Lower leg skin (tissue), 4 donors: ENCODE results near the gene OR10D3. TPM values are rescaled to one million over a fixed set of nuclear protein-coding genes. Genes with fewer than 3 reads are reported as not detected.

Experiments
- DNase-seq, 2 donors: peaks; one replicate each; pipeline ENCODE4 v3.0.0-alpha.2; 2019; ENCODE audit warnings: low spot score in 2 of 2
- H3K4me3 ChIP-seq: fragments of 200-600 bp; sonication (generic); 2 replicates; pipeline ENCODE4 v1.5.1; 2017; ENCODE audit warnings: mild to moderate bottlenecking, low read depth; ENCODE audit not compliant: poor library complexity, severe bottlenecking
- POLR2A ChIP-seq, 2 donors: fragments of 450-650 bp; IDR thresholded peaks; one replicate each; pipeline ENCODE4 v1.6.1; 2016 to 2017; ENCODE audit warnings: antibody characterized with exemption in 2 of 2, mild to moderate bottlenecking in 1 of 2, moderate library complexity in 1 of 2
- WGBS, 2 donors: methylation state at CpG; one replicate each; pipeline ENCODE4 v1.1.5; 2018; 5-methylcytosine and 5-hydroxymethylcytosine counted together
- intact Hi-C: fragments of 100-400 bp; cut with DNase I; formaldehyde crosslinking; loops from one replicate; pipeline ENCODE4 v1.15.0; 2023; ENCODE audit warnings: low total_unique reads
- total RNA-seq, 4 donors: library from RNA; depleted of rRNA; stranded (reverse); fragments of >200 nt; gene quantifications; one replicate each; pipeline ENCODE4 v1.1.0, GENCODE V29; 2016
- TF ChIP-seq, protein P1 (sequence below), 3 donors: fragments of 450-650 bp; IDR thresholded peaks; one replicate each; pipeline ENCODE4 v1.5.1; 2016; ENCODE audit warnings: antibody characterized with exemption in 3 of 3, mild to moderate bottlenecking in 3 of 3, moderate library complexity in 2 of 3

The OR10D3 gene
- total RNA-seq, 4 donors from 2014 or later: not detected

DNA sequence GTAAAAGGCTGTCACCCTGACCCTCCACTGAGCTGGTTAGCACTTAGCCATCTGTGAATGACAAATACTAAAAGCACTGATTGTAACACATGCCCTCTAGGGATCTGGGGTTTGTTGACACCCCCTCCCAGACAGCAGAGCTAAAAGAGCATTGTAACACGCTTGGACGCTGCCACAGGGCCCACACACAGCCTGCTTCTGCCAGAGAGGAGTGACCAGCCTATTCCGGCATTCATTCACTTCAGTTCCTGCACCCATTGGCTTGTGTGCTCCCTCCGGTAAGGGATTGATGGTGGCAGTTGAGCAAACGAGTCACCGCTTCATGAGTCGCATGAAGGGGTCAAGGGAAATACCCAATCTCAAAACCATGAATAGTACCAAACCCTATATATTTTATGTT, 15.8 kb downstream of the OR10D3 start:
- 89 to 94% methylated on average over 7 of the region's 7 CpGs for WGBS, 2 donors
- TF ChIP-seq POLR2A (IDR thresholded peaks at IDR 0.05): no peak
- TF ChIP-seq, protein P1, sequence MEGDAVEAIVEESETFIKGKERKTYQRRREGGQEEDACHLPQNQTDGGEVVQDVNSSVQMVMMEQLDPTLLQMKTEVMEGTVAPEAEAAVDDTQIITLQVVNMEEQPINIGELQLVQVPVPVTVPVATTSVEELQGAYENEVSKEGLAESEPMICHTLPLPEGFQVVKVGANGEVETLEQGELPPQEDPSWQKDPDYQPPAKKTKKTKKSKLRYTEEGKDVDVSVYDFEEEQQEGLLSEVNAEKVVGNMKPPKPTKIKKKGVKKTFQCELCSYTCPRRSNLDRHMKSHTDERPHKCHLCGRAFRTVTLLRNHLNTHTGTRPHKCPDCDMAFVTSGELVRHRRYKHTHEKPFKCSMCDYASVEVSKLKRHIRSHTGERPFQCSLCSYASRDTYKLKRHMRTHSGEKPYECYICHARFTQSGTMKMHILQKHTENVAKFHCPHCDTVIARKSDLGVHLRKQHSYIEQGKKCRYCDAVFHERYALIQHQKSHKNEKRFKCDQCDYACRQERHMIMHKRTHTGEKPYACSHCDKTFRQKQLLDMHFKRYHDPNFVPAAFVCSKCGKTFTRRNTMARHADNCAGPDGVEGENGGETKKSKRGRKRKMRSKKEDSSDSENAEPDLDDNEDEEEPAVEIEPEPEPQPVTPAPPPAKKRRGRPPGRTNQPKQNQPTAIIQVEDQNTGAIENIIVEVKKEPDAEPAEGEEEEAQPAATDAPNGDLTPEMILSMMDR (IDR thresholded peaks at IDR 0.05): no peak
- intact Hi-C loops: loop anchor here (10.0 kb wide), 1 partner anchor 124 kb away; no protein-coding TSS in a partner anchor
- no peak overlapping the region for H3K4me3 ChIP-seq
- DNase-seq: no peak

DNA sequence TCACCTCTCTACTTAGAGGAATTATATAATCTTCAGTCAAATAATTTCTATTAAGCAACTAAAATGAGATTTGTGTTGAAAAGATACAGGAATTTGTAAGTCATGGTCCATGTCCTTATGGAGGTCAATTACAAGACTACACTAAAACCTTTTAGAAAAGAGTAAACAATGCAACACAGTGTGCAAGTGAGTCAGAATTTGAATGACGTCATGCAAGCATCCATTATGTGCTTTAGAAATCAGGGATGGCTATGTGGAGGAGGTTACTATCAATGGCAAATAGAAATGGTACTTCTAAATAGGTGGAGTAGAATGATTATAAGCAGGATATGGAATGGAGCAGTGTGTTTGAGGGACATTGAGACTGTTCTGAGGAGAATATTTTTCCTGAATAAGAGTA, 16.6 kb downstream of the OR10D3 start:
- DNase-seq: no peak
- TF ChIP-seq, protein P1 (IDR thresholded peaks at IDR 0.05): no peak
- TF ChIP-seq POLR2A (IDR thresholded peaks at IDR 0.05): no peak
- WGBS, 2 donors: 68 to 73% methylated on average over 1 of the region's 1 CpG
- intact Hi-C loops: loop anchor here (10.0 kb wide), 1 partner anchor 125 kb away; no protein-coding TSS in a partner anchor
- no peak overlapping the region for H3K4me3 ChIP-seq

DNA sequence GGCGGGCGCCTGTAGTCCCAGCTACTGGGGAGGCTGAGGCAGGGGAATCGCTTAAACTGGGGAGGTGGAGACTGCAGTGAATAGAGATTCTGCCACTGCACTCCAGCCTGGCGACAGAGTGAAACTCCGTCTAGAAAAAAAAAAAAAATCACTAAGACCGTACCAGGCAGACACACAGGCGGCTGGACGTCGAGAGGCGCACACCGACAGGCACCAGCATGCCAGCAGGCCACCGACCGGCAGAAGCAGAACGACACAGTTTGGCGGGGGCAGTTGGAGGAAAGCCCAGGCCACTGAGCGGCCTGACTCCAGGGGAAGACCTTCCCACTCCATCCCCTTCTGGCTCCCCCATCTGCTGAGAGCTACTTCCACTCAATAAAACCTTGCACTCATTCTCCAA, 17.5 kb downstream of the OR10D3 start:
- H3K4me3 ChIP-seq: no peak overlapping the region
- 92 to 96% methylated on average over 16 of the region's 16 CpGs for WGBS, 2 donors
- DNase-seq: no peak
- TF ChIP-seq POLR2A (IDR thresholded peaks at IDR 0.05): no peak
- TF ChIP-seq, protein P1 (IDR thresholded peaks at IDR 0.05): no peak
- intact Hi-C loops: no loop called here

DNA sequence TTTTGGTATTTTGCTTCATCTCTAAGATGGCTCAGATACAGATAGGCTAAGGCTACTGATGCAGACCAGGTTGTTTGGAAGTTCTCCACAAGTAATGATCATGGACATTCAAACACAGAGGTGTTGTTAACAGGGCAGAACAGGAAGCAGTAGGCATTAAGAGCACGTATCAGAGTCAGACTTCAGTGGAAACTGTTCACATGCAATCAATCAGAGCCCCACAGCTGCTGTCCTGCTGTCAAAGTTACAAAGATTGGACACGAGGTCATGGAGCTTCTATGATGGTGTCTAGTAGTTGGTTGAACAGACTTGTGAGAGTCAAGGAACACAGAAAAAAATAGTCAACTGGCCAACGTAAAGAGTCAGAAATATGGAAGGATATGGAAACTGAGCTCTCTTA, 19.8 kb downstream of the OR10D3 start:
- intact Hi-C loops: no loop called here
- no peak for DNase-seq
- TF ChIP-seq POLR2A (IDR thresholded peaks at IDR 0.05): no peak
- TF ChIP-seq, protein P1 (IDR thresholded peaks at IDR 0.05): no peak
- WGBS, 2 donors: 51 to 55% methylated on average over 3 of the region's 3 CpGs
- no peak overlapping the region for H3K4me3 ChIP-seq

DNA sequence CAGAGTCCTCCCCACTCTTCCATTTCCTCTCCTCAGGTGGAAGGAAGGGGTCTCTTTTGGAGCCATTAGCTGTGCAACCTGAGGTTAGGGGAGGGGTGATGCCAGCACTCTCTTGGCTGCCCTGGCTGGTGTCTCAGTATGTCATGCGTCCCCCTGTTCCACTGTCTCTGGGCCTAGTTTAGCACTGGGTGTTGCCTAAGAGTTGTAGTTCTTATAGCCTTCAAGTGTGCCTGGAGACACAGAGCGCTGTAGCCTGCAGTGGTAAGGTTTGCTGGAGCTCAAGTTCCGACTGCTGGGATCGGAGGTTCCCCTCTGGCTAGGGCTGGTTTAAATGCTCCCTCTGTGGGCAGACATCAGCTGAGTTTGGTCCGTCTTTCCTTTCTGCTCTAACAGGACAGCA, 20.9 kb downstream of the OR10D3 start:
- WGBS, 2 donors: 89 to 97% methylated on average over 5 of the region's 5 CpGs
- DNase-seq: no peak
- TF ChIP-seq, protein P1 (IDR thresholded peaks at IDR 0.05): no peak
- no peak for TF ChIP-seq POLR2A (IDR thresholded peaks at IDR 0.05)
- intact Hi-C loops: no loop called here
- no peak overlapping the region for H3K4me3 ChIP-seq

DNA sequence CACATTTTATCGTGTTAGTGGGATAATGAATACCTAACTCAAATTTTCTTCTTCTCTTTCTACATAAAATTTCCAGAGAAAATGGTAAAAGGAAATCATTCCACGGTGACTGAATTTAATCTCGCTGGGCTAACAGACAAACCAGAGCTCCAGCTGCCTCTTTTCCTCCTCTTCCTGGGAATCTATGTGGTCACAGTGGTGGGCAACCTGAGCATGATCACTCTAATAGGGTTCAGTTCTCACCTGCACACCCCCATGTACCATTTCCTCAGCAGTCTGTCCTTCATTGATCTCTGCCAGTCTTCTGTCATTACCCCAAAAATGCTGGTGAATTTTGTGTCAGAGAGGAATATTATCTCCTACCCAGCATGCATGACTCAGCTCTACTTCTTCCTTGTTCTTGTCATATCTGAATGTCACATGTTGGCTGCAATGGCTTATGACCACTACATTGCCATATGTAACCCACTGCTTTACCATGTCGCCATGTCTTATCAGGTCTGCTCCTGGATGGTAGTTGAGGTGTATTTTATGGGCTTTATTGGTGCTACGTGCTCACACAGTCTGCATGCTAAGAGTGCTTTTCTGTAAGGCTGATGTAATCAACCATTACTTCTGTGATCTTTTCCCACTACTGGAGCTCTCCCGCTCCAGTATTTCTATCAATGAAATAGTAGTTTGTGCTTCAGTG, 24.1 kb downstream of the OR10D3 start:
- intact Hi-C loops: no loop called here
- TF ChIP-seq POLR2A (IDR thresholded peaks at IDR 0.05): no peak
- TF ChIP-seq, protein P1 (IDR thresholded peaks at IDR 0.05): no peak
- no peak overlapping the region for H3K4me3 ChIP-seq
- WGBS, 2 donors: 83 to 87% methylated on average over 6 of the region's 6 CpGs
- DNase-seq: no peak
